SK-N-SH treated with all-trans-retinoic acid at 6 μM for 48 hours (cell line): ENCODE data around the gene LHFPL5.
A peak's percentile ranks its signal among the peaks of the same experiment; 100 is the strongest.

Experiments used
- ATAC-seq: fragments of 200-7000 bp; cut with Tn5 transposase; 3 replicates; pipeline ENCODE4 v1.9.1; 2020; ENCODE audit warnings: mild to moderate bottlenecking, moderate library complexity
- ARNTL ChIP-seq: fragments of 450-650 bp; formaldehyde crosslinking; IDR thresholded peaks from 2 replicates; pipeline ENCODE4 v1.5.0; 2020; ENCODE audit warnings: low read depth, mild to moderate bottlenecking, moderate library complexity, borderline replicate concordance
- CREB5 ChIP-seq: fragments of 250-450 bp; sonication (Bioruptor Pico); IDR thresholded peaks from 2 replicates; pipeline ENCODE4 v1.5.1; 2020; ENCODE audit warnings: low read depth, mild to moderate bottlenecking, moderate library complexity
- CSDC2 ChIP-seq: fragments of 250-450 bp; sonication (Bioruptor Pico); IDR thresholded peaks from 2 replicates; pipeline ENCODE4 v1.5.0; 2020; ENCODE audit warnings: mild to moderate bottlenecking, moderate library complexity
- CSRNP3 ChIP-seq: fragments of 250-450 bp; sonication (Bioruptor Pico); IDR thresholded peaks from 2 replicates; pipeline ENCODE4 v1.5.1; 2021; ENCODE audit warnings: mild to moderate bottlenecking, moderate library complexity
- ESRRG ChIP-seq: fragments of 250-450 bp; sonication (Bioruptor Pico); IDR thresholded peaks from 2 replicates; pipeline ENCODE4 v1.6.1; 2021; ENCODE audit warnings: mild to moderate bottlenecking
- GLIS3 ChIP-seq: fragments of 250-450 bp; sonication (Bioruptor Pico); IDR thresholded peaks from 2 replicates; pipeline ENCODE4 v1.5.0; 2020; ENCODE audit warnings: mild to moderate bottlenecking, moderate library complexity
- OSR1 ChIP-seq: fragments of 250-450 bp; sonication (Bioruptor Pico); IDR thresholded peaks from 2 replicates; pipeline ENCODE4 v1.8.0; 2022; ENCODE audit warnings: moderate library complexity, mild to moderate bottlenecking, inconsistent platforms
- PATZ1 ChIP-seq: fragments of 250-450 bp; sonication (Bioruptor Pico); IDR thresholded peaks from 2 replicates; pipeline ENCODE4 v1.8.0; 2020; ENCODE audit warnings: mild to moderate bottlenecking, moderate library complexity, borderline replicate concordance
- POU6F1 ChIP-seq: fragments of 250-450 bp; sonication (Bioruptor Pico); IDR thresholded peaks from 2 replicates; pipeline ENCODE4 v1.8.0; 2021; ENCODE audit warnings: low read depth, mild to moderate bottlenecking, moderate library complexity, borderline replicate concordance
- PPARA ChIP-seq: fragments of 250-450 bp; sonication (Bioruptor Pico); IDR thresholded peaks from 2 replicates; pipeline ENCODE4 v1.5.0; 2020; ENCODE audit warnings: mild to moderate bottlenecking, borderline replicate concordance
- RARB ChIP-seq: fragments of 250-450 bp; sonication (Bioruptor Pico); IDR thresholded peaks from 2 replicates; pipeline ENCODE4 v1.8.0; 2021; ENCODE audit warnings: mild to moderate bottlenecking, moderate library complexity
- SNAI2 ChIP-seq: fragments of 250-450 bp; sonication (Bioruptor Pico); IDR thresholded peaks from 2 replicates; pipeline ENCODE4 v1.5.0; 2020; ENCODE audit warnings: mild to moderate bottlenecking, moderate library complexity
- TCF4 ChIP-seq: fragments of 250-450 bp; sonication (Bioruptor Pico); IDR thresholded peaks from 2 replicates; pipeline ENCODE4 v1.8.0; 2021; ENCODE audit warnings: mild to moderate bottlenecking, moderate library complexity, borderline replicate concordance
- TOX ChIP-seq: fragments of 250-450 bp; sonication (Bioruptor Pico); IDR thresholded peaks from 2 replicates; pipeline ENCODE4 v1.8.0; 2021; ENCODE audit warnings: mild to moderate bottlenecking, moderate library complexity, borderline replicate concordance
- ZC3H10 ChIP-seq: fragments of 250-450 bp; sonication (Bioruptor Pico); IDR thresholded peaks from 2 replicates; pipeline ENCODE4 v1.5.1; 2021; ENCODE audit warnings: mild to moderate bottlenecking, moderate library complexity
- ZFP3 ChIP-seq: fragments of 250-450 bp; sonication (Bioruptor Pico); IDR thresholded peaks from 2 replicates; pipeline ENCODE4 v1.5.0; 2020; ENCODE audit warnings: mild to moderate bottlenecking, moderate library complexity
- ZFP30 ChIP-seq: fragments of 450-650 bp; formaldehyde crosslinking; IDR thresholded peaks from 2 replicates; pipeline ENCODE4 v1.5.0; 2022; ENCODE audit warnings: mild to moderate bottlenecking, moderate library complexity
- ZNF565 ChIP-seq: fragments of 450-650 bp; formaldehyde crosslinking; conservative IDR thresholded peaks from 2 replicates; pipeline ENCODE4 v1.5.0; 2020; ENCODE audit warnings: low read depth, mild to moderate bottlenecking, moderate library complexity

LHFPL5 gene

GRCh38 chr6:35775031-35775430 lies 30.1 kb upstream of the LHFPL5 start:
- TF ChIP-seq OSR1 (CRISPR knock-in tag) = no peak
- no peak for TF ChIP-seq ZFP3 (CRISPR knock-in tag)
- TF ChIP-seq CREB5 (CRISPR knock-in tag) = no peak
- TF ChIP-seq ZNF565 (CRISPR knock-in tag) = no peak
- no peak for TF ChIP-seq TOX
- TF ChIP-seq SNAI2 = no peak
- no peak for TF ChIP-seq CSRNP3 (CRISPR knock-in tag)
- TF ChIP-seq PATZ1 (CRISPR knock-in tag) = no peak
- TF ChIP-seq PPARA (CRISPR knock-in tag) = no peak
- TF ChIP-seq RARB = no peak
- TF ChIP-seq TCF4 (CRISPR knock-in tag) = no peak
- TF ChIP-seq ESRRG (CRISPR knock-in tag) = no peak
- TF ChIP-seq GLIS3 (CRISPR knock-in tag) = no peak
- no peak for ATAC-seq

GRCh38 chr6:35776364-35777215 lies 28.6 kb upstream of the LHFPL5 start, which contains the start of gene CLPSL2:
Gene CLPSL2 (plus strand): TSS chr6:35776598. CDS start chr6:35776619, 21 bp downstream.
- no peak for TF ChIP-seq ESRRG (CRISPR knock-in tag)
- TF ChIP-seq TOX = no peak
- no peak for TF ChIP-seq ZNF565 (CRISPR knock-in tag)
- TF ChIP-seq ZFP3 (CRISPR knock-in tag) = no peak
- no peak for TF ChIP-seq ZC3H10 (CRISPR knock-in tag)
- TF ChIP-seq ARNTL = no peak
- TF ChIP-seq PPARA (CRISPR knock-in tag) = no peak
- TF ChIP-seq CSRNP3 (CRISPR knock-in tag) = no peak
- TF ChIP-seq TCF4 (CRISPR knock-in tag) = no peak
- TF ChIP-seq ZFP30 (CRISPR knock-in tag) = no peak
- TF ChIP-seq PATZ1 (CRISPR knock-in tag) = no peak
- ATAC-seq = peak; percentile 62

- no peak for TF ChIP-seq ZFP30 (CRISPR knock-in tag)
- no peak for TF ChIP-seq POU6F1 (CRISPR knock-in tag)
- no peak for TF ChIP-seq CSDC2 (CRISPR knock-in tag)
- no peak for TF ChIP-seq CSRNP3 (CRISPR knock-in tag)
- no peak for TF ChIP-seq ZC3H10 (CRISPR knock-in tag)
- TF ChIP-seq ZFP3 (CRISPR knock-in tag) = 0 out of 2 replicates have a peak, but pooled peaks have one; percentile 20
- ATAC-seq = no peak
Measured at GRCh38 chr6:35777356-35778102, 27.6 kb upstream of the LHFPL5 start.
